AG04450 (cell line): Measurements from ENCODE around the gene TLR10. TPM values are rescaled to one million over a fixed set of nuclear protein-coding genes. Genes with fewer than 3 reads are reported as not detected.
"Not testable (repeated sequence)": the region's sequence is repeated elsewhere in the genome, so short reads cannot be mapped to it uniquely, and the experiment has no call there.

ENCODE experiments used
- CTCF ChIA-PET: fragments of 300-600, 350-600 bp; formaldehyde crosslinking; extraction: SDS; loops from one replicate; lab custom pipeline; 2022; ENCODE audit warnings: antibody characterized with exemption, inconsistent platforms; lab: Charles Lee
- POLR2A ChIA-PET: fragments of 350-600 bp; formaldehyde crosslinking; extraction: SDS; loops from one replicate; lab custom pipeline; 2021; ENCODE audit warnings: antibody characterized with exemption, inconsistent platforms; lab: Yijun Ruan, JAX
- DNase-seq: peaks from one replicate; pipeline ENCODE4 v3.0.0-alpha.2; 2011; ENCODE audit warnings: low read depth, low spot score
- H3K27ac ChIP-seq: one replicate; pipeline ENCODE4 v1.5.1; 2012; ENCODE audit warnings: low read depth, low read length, control low read depth
- H3K27me3 ChIP-seq: one replicate; pipeline ENCODE4 v1.6.0; 2012; ENCODE audit warnings: low read length; ENCODE audit not compliant: control insufficient read depth, insufficient read depth
- H3K4me3 ChIP-seq: 2 replicates; pipeline ENCODE4 v1.5.1; 2011; ENCODE audit warnings: mild to moderate bottlenecking, low read depth, low read length, control low read depth
- H3K9me3 ChIP-seq: 2 replicates; pipeline ENCODE4 v1.5.1; 2012; ENCODE audit warnings: low read length; ENCODE audit not compliant: control insufficient read depth, insufficient read depth
- polyA plus RNA-seq: library from polyadenylated mRNA; depleted of rRNA; stranded (reverse); fragments of >200 nt; gene quantifications from 2 replicates; pipeline ENCODE4 v1.2.3, GENCODE V29; 2011
- TF ChIP-seq, protein P1 (sequence below): IDR thresholded peaks from 2 replicates; pipeline ENCODE4 v1.5.1; 2011; ENCODE audit warnings: low read depth, low read length, control low read depth, inconsistent platforms

TLR10 gene
- polyA plus RNA-seq, 1 experiment: not detected

GRCh38 chr4:38784141-38784540 lies 1.4 kb upstream of the TLR10 start:
- H3K9me3 ChIP-seq: no peaks in the 10 kb centered on the region
- DNase-seq: no peak
- no peak overlapping the region for H3K4me3 ChIP-seq
- POLR2A ChIA-PET: no interaction called here
- TF ChIP-seq, protein P1, sequence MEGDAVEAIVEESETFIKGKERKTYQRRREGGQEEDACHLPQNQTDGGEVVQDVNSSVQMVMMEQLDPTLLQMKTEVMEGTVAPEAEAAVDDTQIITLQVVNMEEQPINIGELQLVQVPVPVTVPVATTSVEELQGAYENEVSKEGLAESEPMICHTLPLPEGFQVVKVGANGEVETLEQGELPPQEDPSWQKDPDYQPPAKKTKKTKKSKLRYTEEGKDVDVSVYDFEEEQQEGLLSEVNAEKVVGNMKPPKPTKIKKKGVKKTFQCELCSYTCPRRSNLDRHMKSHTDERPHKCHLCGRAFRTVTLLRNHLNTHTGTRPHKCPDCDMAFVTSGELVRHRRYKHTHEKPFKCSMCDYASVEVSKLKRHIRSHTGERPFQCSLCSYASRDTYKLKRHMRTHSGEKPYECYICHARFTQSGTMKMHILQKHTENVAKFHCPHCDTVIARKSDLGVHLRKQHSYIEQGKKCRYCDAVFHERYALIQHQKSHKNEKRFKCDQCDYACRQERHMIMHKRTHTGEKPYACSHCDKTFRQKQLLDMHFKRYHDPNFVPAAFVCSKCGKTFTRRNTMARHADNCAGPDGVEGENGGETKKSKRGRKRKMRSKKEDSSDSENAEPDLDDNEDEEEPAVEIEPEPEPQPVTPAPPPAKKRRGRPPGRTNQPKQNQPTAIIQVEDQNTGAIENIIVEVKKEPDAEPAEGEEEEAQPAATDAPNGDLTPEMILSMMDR: no peak
- peaks cover 4% of the 10 kb centered on the region for H3K27me3 ChIP-seq
- CTCF ChIA-PET: interaction anchor here (0.6 to 4.8 kb wide), 6 partner anchors 15 to 738 kb away, joined by 3 to 89 read pairs (median 6); no protein-coding TSS in a partner anchor
- no peak overlapping the region for H3K27ac ChIP-seq

- ChIA-PET CTCF (interaction anchor here (0.6 to 4.8 kb wide), 32 partner anchors 9 to 737 kb away, joined by 3 to 89 read pairs (median 5); partner anchors contain the start of gene TLR1), POLR2A (no interaction called here)
- Histone ChIP-seq H3K9me3 (no peaks in the 10 kb centered on the region), H3K4me3 (no peak overlapping the region), H3K27ac (no peak overlapping the region), H3K27me3 (peaks cover 4% of the 10 kb centered on the region)
- no peak for DNase-seq
- TF ChIP-seq, protein P1: no peak; the same call in 1 of the 2 replicates
Observed at GRCh38 chr4:38783109-38783460, 295 bp upstream of the TLR10 start.

DNA sequence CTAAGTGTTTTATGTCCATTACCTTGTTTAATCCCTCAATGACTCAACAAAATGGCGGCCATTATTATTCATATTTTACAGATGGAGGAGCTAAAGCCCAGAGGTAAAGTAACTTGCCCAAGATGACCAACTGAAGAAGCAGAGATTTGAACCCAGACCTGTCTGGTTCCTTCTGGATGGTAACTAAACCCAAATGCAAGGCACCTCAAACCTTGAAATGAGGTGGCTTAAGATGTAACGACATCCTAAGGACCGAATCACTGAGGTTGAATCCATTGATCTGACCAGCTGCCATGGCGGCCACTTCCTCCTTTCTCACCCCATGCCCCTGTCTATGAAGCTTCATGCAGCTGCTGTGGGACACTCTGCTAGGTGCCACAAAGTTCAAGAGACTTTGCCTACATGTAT lies 932 bp downstream of the TLR10 start:
- ChIA-PET CTCF (interaction anchor here (0.6 to 4.8 kb wide), 28 partner anchors 8 to 719 kb away, joined by 3 to 89 read pairs (median 7); partner anchors contain the start of gene TLR1), POLR2A (interaction anchor here (1.4 kb wide), 1 partner anchor 22 kb away, joined by 3 read pairs; no protein-coding TSS in a partner anchor)
- Histone ChIP-seq H3K27ac (no peak overlapping the region), H3K27me3 (peaks cover 4% of the 10 kb centered on the region), H3K4me3 (no peak overlapping the region), H3K9me3 (no peaks in the 10 kb centered on the region)
- TF ChIP-seq, protein P1: no peak
- no peak for DNase-seq

DNA sequence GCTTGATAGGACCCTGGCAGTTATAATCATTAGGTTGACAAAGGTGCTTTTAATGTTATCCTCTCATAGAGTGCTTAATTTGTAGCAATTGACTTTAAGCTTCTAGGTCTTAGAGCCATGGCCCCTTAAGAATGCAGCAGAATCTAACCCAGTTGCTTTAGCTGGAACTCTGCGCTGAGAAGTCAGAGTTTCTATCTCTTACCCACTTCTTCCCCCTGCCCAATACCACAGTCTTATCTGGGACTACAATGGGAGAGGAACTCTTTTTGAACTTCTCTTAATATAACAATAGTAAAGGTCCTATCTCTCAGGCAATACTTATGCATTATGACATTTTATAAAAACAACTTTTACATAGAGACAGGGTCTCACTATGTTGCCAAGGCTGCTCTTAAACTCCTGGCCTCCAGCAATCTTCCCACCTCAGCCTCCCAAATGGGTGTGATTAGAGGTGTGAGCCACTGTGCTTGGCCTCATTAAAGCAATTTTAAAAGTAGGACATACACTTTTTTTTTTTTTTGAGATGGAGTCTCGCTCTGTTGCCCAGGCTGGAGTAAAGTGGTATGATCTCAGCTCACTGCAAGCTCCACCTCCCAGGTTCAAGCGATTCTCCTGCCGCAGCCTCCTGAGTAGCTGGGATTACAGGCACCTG lies 1.8 kb downstream of the TLR10 start:
- no peak for DNase-seq
- no peaks in the 10 kb centered on the region for H3K9me3 ChIP-seq
- H3K27ac ChIP-seq: no peak overlapping the region
- H3K27me3 ChIP-seq: peaks cover 4% of the 10 kb centered on the region
- no peak overlapping the region for H3K4me3 ChIP-seq
- TF ChIP-seq, protein P1: no peak
- CTCF ChIA-PET: interaction anchor here (0.8 to 4.8 kb wide), 12 partner anchors 9 to 600 kb away, joined by 3 to 89 read pairs (median 8); partner anchors contain the start of gene TLR1
- POLR2A ChIA-PET: interaction anchor here (1.4 kb wide), 1 partner anchor 21 kb away, joined by 3 read pairs; no protein-coding TSS in a partner anchor

DNA sequence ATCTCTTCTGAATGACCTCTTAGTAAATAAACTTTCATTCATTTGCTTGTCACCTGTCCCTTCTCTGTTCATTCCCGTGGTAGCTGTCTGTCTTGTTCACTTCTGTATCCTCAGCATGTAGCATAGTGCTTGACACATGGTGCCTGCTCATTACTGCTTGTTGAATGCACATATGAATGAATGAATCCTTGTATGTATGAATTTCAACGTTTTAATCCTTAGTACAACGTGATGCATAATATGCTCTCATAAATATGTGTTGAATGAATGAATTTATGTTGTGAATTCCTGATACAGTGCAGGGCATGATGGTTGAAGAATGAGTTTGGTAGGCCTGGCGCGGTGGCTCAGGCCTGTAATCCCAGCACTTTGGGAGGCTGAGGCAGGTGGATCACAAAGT lies 3.0 kb downstream of the TLR10 start:
- ChIA-PET CTCF (interaction anchor here (1.0 to 1.2 kb wide), 3 partner anchors 21 to 355 kb away, joined by 3 to 7 read pairs (median 4); partner anchors contain the start of gene TLR1), POLR2A (interaction anchor here (0.6 kb wide), 1 partner anchor 43 kb away, joined by 6 read pairs; no protein-coding TSS in a partner anchor)
- Histone ChIP-seq H3K27me3 (peaks cover 4% of the 10 kb centered on the region), H3K27ac (no peak overlapping the region), H3K9me3 (no peaks in the 10 kb centered on the region), H3K4me3 (no peak overlapping the region)
- TF ChIP-seq, protein P1: no peak
- DNase-seq: no peak

- H3K27ac ChIP-seq, POLR2A ChIA-PET, DNase-seq, H3K4me3 ChIP-seq, H3K27me3 ChIP-seq, H3K9me3 ChIP-seq: not testable (repeated sequence)
- CTCF ChIA-PET: interaction anchor here (2.9 kb wide), 1 partner anchor 18 kb away, joined by 10 read pairs; no protein-coding TSS in a partner anchor
Observed at GRCh38 chr4:38777925-38778324, 4.9 kb downstream of the TLR10 start.
